Neural progenitor cell (in vitro differentiated cells): ENCODE measurements around the gene ESPL1. TPM values are rescaled to one million over a fixed set of nuclear protein-coding genes. Genes with fewer than 3 reads are reported as not detected.
A peak's percentile ranks its signal among the peaks of the same experiment; 100 is the strongest.

Experiments
- DNase-seq: peaks from one replicate; pipeline ENCODE4 v3.0.0-alpha.2; 2016; ENCODE audit warnings: low spot score
- H2AFZ ChIP-seq: fragments of 200-600 bp; sonication (generic); replicated peaks from 2 replicates; pipeline ENCODE4 v1.6.1; 2016; ENCODE audit warnings: antibody characterized with exemption
- H3F3A ChIP-seq: fragments of 200-600 bp; sonication (generic); 2 replicates; pipeline ENCODE4 v1.6.1; 2016; ENCODE audit warnings: antibody characterized with exemption, low read depth
- H3K27ac ChIP-seq: fragments of 200-600 bp; sonication (generic); 2 replicates; pipeline ENCODE4 v1.5.1; 2016; ENCODE audit warnings: mild to moderate bottlenecking
- H3K27me3 ChIP-seq: fragments of 200-600 bp; sonication (generic); 2 replicates; pipeline ENCODE4 v1.6.1; 2016; ENCODE audit warnings: mild to moderate bottlenecking, moderate library complexity
- H3K36me3 ChIP-seq: fragments of 200-600 bp; sonication (generic); 2 replicates; pipeline ENCODE4 v1.5.1; 2016
- H3K4me1 ChIP-seq: fragments of 200-600 bp; sonication (generic); 2 replicates; pipeline ENCODE4 v1.6.1; 2016; ENCODE audit warnings: mixed run types
- H3K4me2 ChIP-seq: fragments of 200-600 bp; sonication (generic); 2 replicates; pipeline ENCODE4 v1.6.1; 2016
- H3K4me3 ChIP-seq: fragments of 200-600 bp; sonication (generic); 2 replicates; pipeline ENCODE4 v1.5.1; 2016
- H3K79me2 ChIP-seq: fragments of 200-600 bp; sonication (generic); 2 replicates; pipeline ENCODE4 v1.6.1; 2016; ENCODE audit warnings: low read depth
- H3K9ac ChIP-seq: fragments of 200-600 bp; sonication (generic); 2 replicates; pipeline ENCODE4 v1.6.1; 2016
- H3K9me3 ChIP-seq: fragments of 200-600 bp; sonication (generic); 2 replicates; pipeline ENCODE4 v1.5.1; 2016; ENCODE audit warnings: low read depth
- H4K20me1 ChIP-seq: fragments of 200-600 bp; sonication (generic); 2 replicates; pipeline ENCODE4 v1.6.1; 2016; ENCODE audit warnings: low read depth
- H3K27ac Mint-ChIP-seq: 3 replicates; pipeline ENCODE4 v1.8.0; 2021; ENCODE audit warnings: mixed read lengths
- H3K27me3 Mint-ChIP-seq: 2 replicates; pipeline ENCODE4 v1.8.0; 2022; ENCODE audit warnings: low read depth, mild to moderate bottlenecking, inconsistent platforms, moderate library complexity, mixed read lengths; ENCODE audit not compliant: insufficient read depth
- H3K36me3 Mint-ChIP-seq: 3 replicates; pipeline ENCODE4 v1.8.0; 2021; ENCODE audit warnings: mixed read lengths
- H3K4me1 Mint-ChIP-seq: 3 replicates; pipeline ENCODE4 v1.8.0; 2021; ENCODE audit warnings: mixed read lengths
- H3K4me3 Mint-ChIP-seq: 3 replicates; pipeline ENCODE4 v1.8.0; 2021; ENCODE audit warnings: mild to moderate bottlenecking, moderate library complexity, mixed read lengths
- H3K9me3 Mint-ChIP-seq: 3 replicates; pipeline ENCODE4 v1.8.0; 2020; ENCODE audit warnings: mixed read lengths
- CTCF ChIP-seq: fragments of 200-600 bp; sonication (generic); IDR thresholded peaks from 2 replicates; pipeline ENCODE4 v1.5.1; 2017; ENCODE audit warnings: antibody characterized with exemption, mild to moderate bottlenecking
- EZH2 ChIP-seq: fragments of 200-600 bp; sonication (generic); IDR thresholded peaks from 2 replicates; pipeline ENCODE4 v1.6.1; 2017; ENCODE audit warnings: antibody characterized with exemption, mild to moderate bottlenecking, moderate library complexity
- EZH2phosphoT487 ChIP-seq: fragments of 200-600 bp; sonication (generic); IDR thresholded peaks from 2 replicates; pipeline ENCODE4 v1.6.1; 2017; ENCODE audit warnings: antibody characterized with exemption
- total RNA-seq: library from RNA; depleted of rRNA; stranded (reverse); fragments of >200 nt; gene quantifications from 2 replicates; pipeline ENCODE4 v1.2.3, GENCODE V29; 2015; ENCODE audit warnings: low replicate concordance

Gene ESPL1
- total RNA-seq, 1 donor from 2014 or later = 34.3 TPM

- Histone ChIP-seq H2AFZ (no peak overlapping the region), H3K9ac (no peak overlapping the region), H3K36me3 (no peaks in the 10 kb centered on the region), H3K4me3 (no peak overlapping the region), H3K27ac (no peak overlapping the region), H3F3A (peaks cover 5% of the 10 kb centered on the region), H3K9me3 (no peaks in the 10 kb centered on the region), H3K4me2 (no peak overlapping the region), H3K79me2 (no peaks in the 10 kb centered on the region), H4K20me1 (no peaks in the 10 kb centered on the region), H3K4me1 (no peaks in the 10 kb centered on the region), H3K27me3 (no peaks in the 10 kb centered on the region)
- no peak for DNase-seq
- Mint-ChIP-seq H3K4me1 (no peaks in the 10 kb centered on the region), H3K36me3 (no peaks in the 10 kb centered on the region), H3K4me3 (no peak overlapping the region), H3K27me3 (peaks cover 4% of the 10 kb centered on the region), H3K27ac (no peak overlapping the region), H3K9me3 (no peaks in the 10 kb centered on the region)
- TF ChIP-seq EZH2 (no peak), CTCF (no peak), EZH2phosphoT487 (no peak)
Observed at GRCh38 chr12:53259891-53260290, 8.2 kb upstream of the ESPL1 start.

DNA sequence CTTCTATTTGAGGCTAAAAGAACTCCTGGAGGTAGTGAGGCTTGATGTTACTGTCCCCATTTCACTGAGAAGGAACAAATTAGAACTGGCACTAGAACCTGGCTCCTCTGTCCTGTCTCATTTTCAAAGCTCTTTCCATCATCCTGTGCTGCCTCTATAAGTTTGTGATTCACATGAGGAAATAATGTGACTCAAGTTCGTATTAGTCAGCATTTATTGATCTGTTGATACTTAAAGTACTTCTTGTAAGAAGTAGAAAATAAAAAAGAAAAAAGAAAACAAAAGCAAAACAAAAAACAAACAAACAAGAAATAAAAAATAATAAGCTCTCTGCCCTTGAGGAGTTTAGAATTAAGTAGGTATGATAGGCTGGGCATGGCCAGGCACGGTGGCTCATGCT lies 2.3 kb upstream of the ESPL1 start:
- H3K4me3 Mint-ChIP-seq = no peak overlapping the region
- H4K20me1 ChIP-seq = peaks cover 4% of the 10 kb centered on the region
- no peaks in the 10 kb centered on the region for H3K27me3 ChIP-seq
- no peak overlapping the region for H3K9ac ChIP-seq
- no peak overlapping the region for H3K4me2 ChIP-seq
- H3F3A ChIP-seq = peaks cover 8% of the 10 kb centered on the region
- H3K4me1 Mint-ChIP-seq = peaks cover 33% of the 10 kb centered on the region
- H3K9me3 ChIP-seq = no peaks in the 10 kb centered on the region
- H3K36me3 Mint-ChIP-seq = peaks cover 8% of the 10 kb centered on the region
- H3K9me3 Mint-ChIP-seq = no peaks in the 10 kb centered on the region
- H3K27ac ChIP-seq = no peak overlapping the region
- H3K27me3 Mint-ChIP-seq = peaks cover 3% of the 10 kb centered on the region
- H3K27ac Mint-ChIP-seq = no peak overlapping the region
- H3K36me3 ChIP-seq = peaks cover 5% of the 10 kb centered on the region
- no peak overlapping the region for H2AFZ ChIP-seq
- peaks cover 24% of the 10 kb centered on the region for H3K4me1 ChIP-seq
- H3K4me3 ChIP-seq = no peak overlapping the region
- TF ChIP-seq EZH2phosphoT487 (no peak), CTCF (no peak), EZH2 (no peak)
- peaks cover 26% of the 10 kb centered on the region for H3K79me2 ChIP-seq
- DNase-seq = no peak

DNA sequence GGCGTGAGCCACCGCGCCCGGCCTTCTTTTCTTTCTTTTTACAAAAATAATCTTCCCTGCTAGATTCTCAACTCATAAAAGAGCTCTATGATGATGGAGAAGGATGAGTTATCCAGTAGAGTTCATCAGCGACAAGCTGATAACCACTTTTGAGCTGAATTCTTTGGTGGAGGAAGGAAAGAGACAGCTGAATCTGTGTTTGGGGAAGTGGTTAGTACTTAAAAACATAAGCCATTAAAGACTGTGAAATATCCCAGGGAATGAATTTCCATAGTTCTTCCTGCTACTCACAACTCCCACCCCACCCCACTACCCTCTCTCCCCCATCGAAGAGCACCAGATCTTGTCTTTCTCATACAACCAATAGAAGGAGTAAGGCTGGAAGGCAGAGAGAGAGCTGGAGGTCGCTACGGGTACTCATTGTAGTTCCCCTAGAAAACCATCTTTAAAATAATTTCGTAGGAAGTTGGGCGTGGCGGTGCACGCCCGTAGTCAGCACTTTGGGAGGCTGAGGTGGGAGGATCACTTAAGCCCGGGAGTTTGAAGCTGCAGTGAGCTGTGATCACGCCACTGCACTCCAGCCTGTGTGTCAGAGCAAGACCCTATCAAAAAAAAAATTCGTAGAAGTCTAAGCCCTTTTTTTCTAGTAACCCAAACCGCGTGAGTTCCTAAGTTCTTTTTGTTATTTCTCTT lies 647 bp upstream of the ESPL1 start:
- Histone ChIP-seq H4K20me1 (peaks cover 4% of the 10 kb centered on the region), H3K9ac (no peak overlapping the region), H3F3A (peaks cover 8% of the 10 kb centered on the region), H2AFZ (peak overlapping the region; percentile 82), H3K9me3 (no peaks in the 10 kb centered on the region), H3K79me2 (peaks cover 36% of the 10 kb centered on the region), H3K36me3 (peaks cover 5% of the 10 kb centered on the region), H3K27ac (no peak overlapping the region), H3K4me3 (peak overlapping the region; percentile 88), H3K4me1 (peaks cover 24% of the 10 kb centered on the region), H3K4me2 (peak overlapping the region; percentile 93), H3K27me3 (no peaks in the 10 kb centered on the region)
- Mint-ChIP-seq H3K27ac (peak overlapping the region; percentile 95), H3K9me3 (no peaks in the 10 kb centered on the region), H3K36me3 (peaks cover 12% of the 10 kb centered on the region), H3K4me3 (peak overlapping the region; percentile 100), H3K27me3 (peaks cover 3% of the 10 kb centered on the region), H3K4me1 (peaks cover 41% of the 10 kb centered on the region)
- DNase-seq = no peak
- TF ChIP-seq EZH2phosphoT487 (no peak), CTCF (no peak), EZH2 (no peak)
